MG63 (cell line): ENCODE data around the gene KIZ. TPM values are rescaled to one million over a fixed set of nuclear protein-coding genes. Genes with fewer than 3 reads are reported as not detected.

ENCODE experiments used
- DNase-seq: peaks from one replicate; pipeline ENCODE4 v3.0.0-alpha.2; 2020
- H3K27me3 ChIP-seq: fragments of 250-450 bp; sonication (Bioruptor Pico); 2 replicates; pipeline ENCODE4 v1.5.1; 2020; ENCODE audit warnings: mild to moderate bottlenecking, moderate library complexity
- H3K36me3 ChIP-seq: fragments of 250-450 bp; sonication (Bioruptor Pico); 2 replicates; pipeline ENCODE4 v1.5.1; 2020; ENCODE audit warnings: mild to moderate bottlenecking, moderate library complexity
- H3K4me3 ChIP-seq: fragments of 250-450 bp; sonication (Bioruptor Pico); 2 replicates; pipeline ENCODE4 v1.5.1; 2020; ENCODE audit warnings: mild to moderate bottlenecking, moderate library complexity
- H3K9me3 ChIP-seq: fragments of 250-450 bp; sonication (Bioruptor Pico); 2 replicates; pipeline ENCODE4 v1.5.1; 2020; ENCODE audit warnings: mild to moderate bottlenecking, moderate library complexity
- total RNA-seq: library from RNA; depleted of rRNA; stranded (reverse); fragments of >200 nt; shearing (Covaris generic); gene quantifications from 2 replicates; pipeline ENCODE4 v1.2.3, GENCODE V29; 2014; ENCODE audit warnings: low replicate concordance; rRNA removed

KIZ gene
- total RNA-seq, 1 experiment from 2014 or later, result 4.8 TPM

GRCh38 chr20:21286775-21287174 is 160.9 kb downstream of the KIZ start:
- H3K27me3 ChIP-seq, result no peaks in the 10 kb centered on the region
- H3K4me3 ChIP-seq, result no peak overlapping the region
- DNase-seq, result no peak
- H3K36me3 ChIP-seq, result no peaks in the 10 kb centered on the region
- H3K9me3 ChIP-seq, result no peaks in the 10 kb centered on the region

DNA sequence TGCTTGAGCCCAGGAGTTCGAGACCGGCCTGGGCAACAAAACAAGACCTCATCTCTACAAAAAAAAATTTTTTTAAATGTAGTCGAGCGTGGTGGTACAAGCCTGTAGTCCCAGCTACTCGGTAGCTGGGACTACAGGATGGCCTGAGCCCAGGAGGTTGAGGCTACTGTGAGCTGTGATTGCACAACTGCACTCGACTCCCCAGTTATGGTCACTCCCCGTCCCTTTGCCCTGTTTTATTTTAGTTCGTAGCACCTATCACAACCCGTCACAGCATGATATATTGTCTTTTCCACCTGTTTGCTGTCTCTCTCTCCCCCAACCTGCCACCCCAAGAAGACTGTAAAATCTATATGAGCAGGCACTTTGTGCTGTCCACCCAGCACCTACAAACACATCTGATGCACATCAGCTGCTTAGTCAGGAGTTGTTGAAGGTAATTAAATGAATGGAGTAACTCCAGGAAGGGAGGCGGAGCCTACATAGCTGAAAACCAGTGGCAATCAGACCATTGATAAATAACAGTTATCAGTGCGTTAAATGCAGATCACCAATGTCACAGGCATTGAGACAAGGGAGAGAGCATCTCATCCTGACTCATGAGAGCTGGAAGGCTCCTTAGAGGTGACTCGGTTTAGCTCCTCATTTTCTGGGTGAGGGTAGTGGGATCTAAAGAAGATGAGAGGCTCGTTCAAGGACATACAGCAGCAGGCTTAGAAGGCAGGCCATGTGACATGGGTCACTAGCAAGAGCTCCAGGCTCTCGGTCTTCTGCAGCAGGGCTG is 162.9 kb downstream of the KIZ start:
- no peak for DNase-seq
- Histone ChIP-seq H3K4me3 (no peak overlapping the region), H3K9me3 (no peaks in the 10 kb centered on the region), H3K36me3 (no peaks in the 10 kb centered on the region), H3K27me3 (no peaks in the 10 kb centered on the region)

- no peaks in the 10 kb centered on the region for H3K27me3 ChIP-seq
- no peaks in the 10 kb centered on the region for H3K9me3 ChIP-seq
- DNase-seq, result no peak
- no peaks in the 10 kb centered on the region for H3K36me3 ChIP-seq
- H3K4me3 ChIP-seq, result no peak overlapping the region
Observed at GRCh38 chr20:21289651-21290050, 163.8 kb downstream of the KIZ start.

GRCh38 chr20:21291026-21291425 is 165.1 kb downstream of the KIZ start:
- Histone ChIP-seq H3K4me3 (no peak overlapping the region), H3K27me3 (no peaks in the 10 kb centered on the region), H3K9me3 (no peaks in the 10 kb centered on the region), H3K36me3 (no peaks in the 10 kb centered on the region)
- DNase-seq, result peak; percentile 77

DNA sequence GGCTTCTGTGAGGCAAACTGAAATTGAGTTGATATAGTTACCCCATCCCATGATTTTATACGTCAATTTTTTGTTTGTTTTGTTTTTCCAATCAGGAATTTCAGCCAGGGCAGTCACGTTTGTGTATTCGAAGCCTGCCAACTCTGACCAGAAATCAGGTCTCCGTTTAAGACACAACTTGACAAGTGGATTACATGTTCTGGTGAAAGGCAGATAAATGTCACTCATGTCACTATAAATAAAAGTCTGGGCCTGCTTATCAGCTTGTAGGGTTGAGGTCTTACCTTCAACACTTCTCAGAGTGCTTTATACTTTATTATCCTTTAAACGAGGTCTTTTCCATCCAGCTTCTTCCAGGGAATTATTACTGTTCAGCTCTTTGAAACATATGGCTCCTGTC is 168.9 kb downstream of the KIZ start:
- Histone ChIP-seq H3K9me3 (no peaks in the 10 kb centered on the region), H3K4me3 (no peak overlapping the region), H3K36me3 (no peaks in the 10 kb centered on the region), H3K27me3 (no peaks in the 10 kb centered on the region)
- no peak for DNase-seq

Other genes with a start within 250 kb of the KIZ start
- not detected in 2 replicates for gene LINC00237, start 19.7 kb upstream of the KIZ start, total RNA-seq
- 79.9 and 105 TPM in 2 replicates for gene XRN2, start 177.2 kb downstream of the KIZ start, total RNA-seq